ENCODE data around the gene PKN1.

The PKN1 gene

GRCh38 chr19:14516746-14517438 is 83.8 kb downstream of the PKN1 start:
- DNase-seq: no peak

GRCh38 chr19:14517446-14517839 is 84.3 kb downstream of the PKN1 start:
- no peak for DNase-seq

- DNase-seq: peak; percentile 43
Observed at GRCh38 chr19:14517840-14518505, 84.9 kb downstream of the PKN1 start, which contains the start of gene DNAJB1. TSS of gene DNAJB1 (minus strand) at chr19:14518397. CDS start at chr19:14518349, 48 bp downstream.

GRCh38 chr19:14519245-14519859 is 86.2 kb downstream of the PKN1 start:
- no peak for DNase-seq

- no peak for DNase-seq
Observed at GRCh38 chr19:14519860-14520407, 86.8 kb downstream of the PKN1 start.

GRCh38 chr19:14520543-14520942 is 87.4 kb downstream of the PKN1 start:
- DNase-seq: no peak

All from NCI-H2227 treated with DMSO at 0.1 percent for 48 hours (cell line).